GM12872 (cell line): ENCODE results near the gene SLC22A17.

Experiments
- TF ChIP-seq, protein P1 (sequence below): IDR thresholded peaks from 3 replicates; pipeline ENCODE4 v1.5.1; 2011; ENCODE audit warnings: low read depth, mild to moderate bottlenecking, low read length, moderate library complexity; ENCODE audit not compliant: insufficient read depth

SLC22A17 gene

DNA sequence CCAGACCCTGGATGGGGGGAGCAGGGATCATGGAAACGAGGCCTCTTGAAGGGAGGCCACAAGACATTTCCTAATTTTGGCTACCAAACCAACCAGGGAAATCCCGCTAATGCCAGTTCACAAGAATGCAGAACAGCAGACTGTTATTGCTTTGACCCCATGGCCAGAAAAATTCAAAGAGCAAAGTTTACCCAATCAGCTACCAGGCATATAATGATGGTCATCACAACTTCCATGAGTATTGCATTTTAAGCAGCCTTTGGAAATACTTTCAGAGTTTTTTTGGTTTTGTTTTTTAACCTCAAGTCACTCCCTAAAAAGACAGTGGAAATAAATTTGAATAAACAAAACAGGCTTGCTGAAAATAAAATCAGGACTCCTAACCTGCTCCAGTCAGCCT lies 19.8 kb upstream of the SLC22A17 start, which contains the start of gene IL25:
Gene IL25 (plus strand): TSS at position 301 of the 400 bp plus-strand sequence.
- TF ChIP-seq, protein P1, sequence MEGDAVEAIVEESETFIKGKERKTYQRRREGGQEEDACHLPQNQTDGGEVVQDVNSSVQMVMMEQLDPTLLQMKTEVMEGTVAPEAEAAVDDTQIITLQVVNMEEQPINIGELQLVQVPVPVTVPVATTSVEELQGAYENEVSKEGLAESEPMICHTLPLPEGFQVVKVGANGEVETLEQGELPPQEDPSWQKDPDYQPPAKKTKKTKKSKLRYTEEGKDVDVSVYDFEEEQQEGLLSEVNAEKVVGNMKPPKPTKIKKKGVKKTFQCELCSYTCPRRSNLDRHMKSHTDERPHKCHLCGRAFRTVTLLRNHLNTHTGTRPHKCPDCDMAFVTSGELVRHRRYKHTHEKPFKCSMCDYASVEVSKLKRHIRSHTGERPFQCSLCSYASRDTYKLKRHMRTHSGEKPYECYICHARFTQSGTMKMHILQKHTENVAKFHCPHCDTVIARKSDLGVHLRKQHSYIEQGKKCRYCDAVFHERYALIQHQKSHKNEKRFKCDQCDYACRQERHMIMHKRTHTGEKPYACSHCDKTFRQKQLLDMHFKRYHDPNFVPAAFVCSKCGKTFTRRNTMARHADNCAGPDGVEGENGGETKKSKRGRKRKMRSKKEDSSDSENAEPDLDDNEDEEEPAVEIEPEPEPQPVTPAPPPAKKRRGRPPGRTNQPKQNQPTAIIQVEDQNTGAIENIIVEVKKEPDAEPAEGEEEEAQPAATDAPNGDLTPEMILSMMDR = no peak

DNA sequence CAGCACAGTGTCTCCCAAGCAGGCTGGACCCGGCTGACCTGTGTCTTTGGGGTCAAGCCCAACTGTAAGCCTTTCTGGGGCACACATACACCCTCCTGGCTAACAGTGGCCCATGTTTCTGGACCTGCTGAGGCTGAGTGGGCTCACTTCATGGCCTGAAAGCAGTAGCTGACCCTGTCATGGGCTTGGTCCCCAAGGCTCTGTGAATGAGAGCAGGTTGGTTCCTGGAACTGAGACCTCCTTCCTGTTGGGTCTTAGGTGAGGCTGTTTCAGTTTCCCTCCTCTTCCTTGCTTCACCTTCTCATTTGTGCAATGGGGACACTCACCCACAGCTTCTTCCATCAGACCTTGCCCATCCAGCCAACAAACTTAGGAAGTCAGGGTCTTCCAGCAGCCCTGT lies 19.2 kb upstream of the SLC22A17 start:
- TF ChIP-seq, protein P1 = no peak

DNA sequence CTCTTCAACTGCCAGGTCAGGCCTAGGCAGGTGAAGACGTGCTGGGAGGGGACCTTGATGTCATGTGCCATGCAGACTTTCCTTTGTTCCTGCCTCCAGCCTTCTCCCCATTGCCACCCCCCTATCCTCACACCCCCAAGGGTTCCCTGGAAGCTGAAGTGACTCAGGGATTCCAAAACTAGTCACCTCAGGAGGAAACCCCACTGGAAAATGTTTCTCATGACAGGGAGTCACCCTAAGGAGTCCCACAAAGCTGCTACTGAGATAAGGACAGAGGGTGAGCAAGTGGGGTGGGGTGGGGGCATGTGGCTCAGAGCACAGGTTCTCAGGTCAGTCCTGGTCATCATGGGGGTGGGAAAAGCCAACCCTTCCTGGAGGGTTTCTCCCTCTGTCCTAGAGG lies 17.5 kb upstream of the SLC22A17 start:
- TF ChIP-seq, protein P1 = no peak

DNA sequence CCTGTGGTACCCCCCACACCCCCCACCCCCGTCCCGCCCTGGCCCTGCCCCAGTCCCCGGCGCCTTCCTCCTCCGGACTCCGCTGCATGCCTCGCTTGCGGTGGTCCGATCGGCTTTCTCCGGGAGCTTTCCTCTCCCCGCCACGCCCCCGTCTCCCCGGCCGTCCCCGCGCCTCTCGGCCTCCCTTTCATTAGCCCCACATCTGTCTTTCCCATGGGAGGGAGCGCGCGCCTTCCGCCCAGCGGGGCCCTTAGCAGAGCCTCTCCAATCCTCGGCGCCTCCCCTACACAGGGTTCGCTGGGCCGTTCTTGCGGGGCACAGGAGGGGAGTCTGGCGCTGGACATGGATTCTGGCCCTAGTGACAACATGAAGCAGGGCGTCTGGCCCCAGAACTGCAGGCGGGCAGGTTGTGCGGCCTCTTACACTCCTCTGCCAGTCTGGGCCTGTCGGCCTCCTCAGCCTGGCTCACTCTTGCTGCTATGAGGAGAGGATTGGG lies 13.8 kb upstream of the SLC22A17 start:
- TF ChIP-seq, protein P1 = no peak

DNA sequence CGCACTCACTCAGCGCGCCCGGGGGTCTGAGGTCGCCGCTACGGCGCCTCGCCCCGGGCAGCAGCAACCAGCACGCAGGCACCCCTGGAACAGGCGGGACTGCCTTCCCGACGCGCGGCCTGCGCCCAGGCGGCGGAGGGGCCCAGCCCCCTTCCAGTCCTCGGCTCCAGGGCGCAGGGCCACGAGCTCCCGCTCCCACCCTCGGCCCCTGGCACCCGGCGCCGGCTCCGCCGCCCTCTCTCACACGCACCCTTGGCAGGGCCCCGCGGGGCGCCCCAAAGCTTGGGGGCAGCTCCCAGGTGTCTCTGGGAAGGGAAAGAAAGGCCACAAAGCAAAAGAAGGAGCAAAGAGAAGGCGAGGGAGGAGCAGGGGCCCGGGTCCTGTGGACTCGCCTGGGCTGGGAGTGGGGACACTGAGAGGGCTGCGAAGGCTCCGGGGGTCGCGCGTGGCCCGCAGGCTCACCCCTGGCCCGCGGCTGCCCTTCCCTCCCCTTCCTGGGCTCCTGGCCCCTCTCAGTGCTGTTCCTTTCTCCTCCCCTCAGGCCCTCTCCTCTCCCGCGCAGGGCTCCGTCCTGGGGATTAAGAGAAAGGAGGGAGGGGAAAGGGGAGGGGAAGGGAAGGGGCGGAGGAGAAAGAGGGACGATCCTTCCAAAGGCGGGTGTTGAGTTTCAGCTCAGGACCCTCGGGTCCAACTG lies 13.2 kb upstream of the SLC22A17 start:
- TF ChIP-seq, protein P1 = no peak

DNA sequence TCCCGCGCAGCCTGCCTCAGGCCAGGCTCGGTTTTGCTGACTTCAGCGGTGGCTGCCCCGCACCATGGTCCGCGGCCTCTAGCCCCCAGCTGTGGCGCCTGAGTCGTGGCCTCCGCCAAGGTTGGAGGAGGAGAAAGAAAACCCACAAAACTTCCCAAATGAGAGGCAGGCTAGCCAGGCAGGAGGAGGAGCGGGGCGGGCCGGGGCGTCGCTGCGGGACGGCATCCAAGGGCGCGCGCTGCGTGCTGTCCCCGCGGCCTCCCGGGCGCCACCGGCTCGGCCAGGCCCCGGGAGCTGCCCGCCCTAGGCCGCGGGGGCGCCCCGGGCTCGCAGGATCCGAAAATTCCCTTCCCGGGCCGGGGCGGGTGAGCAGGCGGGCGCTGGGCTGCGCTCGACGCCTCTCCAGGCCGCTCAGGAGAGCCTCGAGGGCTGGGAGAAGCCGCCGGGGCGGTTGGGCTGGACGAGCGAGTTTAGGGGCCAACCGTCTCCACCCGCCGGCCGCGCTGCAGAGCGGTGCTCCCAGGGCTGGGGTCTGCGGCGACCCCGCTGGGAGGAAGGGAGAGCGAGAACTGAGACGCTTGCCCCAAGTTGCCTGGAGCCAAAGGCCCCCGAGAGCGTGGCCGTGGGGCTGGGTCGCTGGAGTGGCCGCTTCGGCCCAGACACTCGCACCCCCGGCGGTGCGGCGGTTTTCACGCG lies 12.5 kb upstream of the SLC22A17 start, which contains the start of gene EFS:
Gene EFS (minus strand): TSS at position 137 of the 696 bp plus-strand sequence. CDS start 147 bp downstream, outside the sequence.
- TF ChIP-seq, protein P1 = no peak
